Keratinocyte (primary cell): Measurements from ENCODE around the gene CABLES2. TPM values are rescaled to one million over a fixed set of nuclear protein-coding genes. Genes with fewer than 3 reads are reported as not detected.

Experiments
- DNase-seq: peaks from one replicate; pipeline ENCODE4 v3.0.0-alpha.2; 2011; ENCODE audit warnings: low read depth, missing footprints, low spot score
- FAIRE-seq: peaks from 2 replicates; lab custom pipeline; 2011; peaks lifted over from hg19 to GRCh38; lab: Jason Lieb, UNC
- H2AFZ ChIP-seq: 2 replicates; pipeline ENCODE4 v1.6.0; 2012; ENCODE audit warnings: low read length, control low read depth, inconsistent platforms; ENCODE audit not compliant: control insufficient read depth
- H3K27ac ChIP-seq: 2 replicates; pipeline ENCODE4 v1.5.1; 2011; ENCODE audit warnings: low read length; ENCODE audit not compliant: control insufficient read depth, insufficient read depth
- H3K27me3 ChIP-seq: 3 replicates; pipeline ENCODE4 v1.6.0; 2011; ENCODE audit warnings: low read length; ENCODE audit not compliant: control insufficient read depth, insufficient read depth; ENCODE audit errors: extremely low read depth
- H3K36me3 ChIP-seq, 2 experiments: 2 replicates in 1 of 2; 3 replicates in 1 of 2; pipeline ENCODE4 v1.5.1; 2011; ENCODE audit warnings: low read length in 2 of 2, mild to moderate bottlenecking in 1 of 2; ENCODE audit not compliant: control insufficient read depth in 2 of 2, insufficient read depth in 2 of 2; ENCODE audit errors: extremely low read depth in 1 of 2
- H3K4me1 ChIP-seq: 3 replicates; pipeline ENCODE4 v1.5.1; 2011; ENCODE audit warnings: low read length; ENCODE audit not compliant: control insufficient read depth, insufficient read depth; ENCODE audit errors: extremely low read depth
- H3K4me2 ChIP-seq: 3 replicates; pipeline ENCODE4 v1.6.0; 2011; ENCODE audit warnings: low read depth, low read length; ENCODE audit not compliant: control insufficient read depth, insufficient read depth; ENCODE audit errors: extremely low read depth
- H3K4me3 ChIP-seq, 3 experiments: fragments of 200-600 bp in 1 of 3; sonication (generic) in 1 of 3; 2 replicates in 2 of 3; 3 replicates in 1 of 3; pipeline ENCODE4 v1.5.1; 2011 to 2016; ENCODE audit warnings: low read length in 3 of 3, mild to moderate bottlenecking in 3 of 3, control low read depth in 2 of 3, inconsistent platforms in 1 of 3, low read depth in 1 of 3, mixed read lengths in 1 of 3, mixed run types in 1 of 3, moderate library complexity in 1 of 3; ENCODE audit not compliant: control insufficient read depth in 2 of 3, insufficient read depth in 2 of 3; ENCODE audit errors: extremely low read depth in 1 of 3
- H3K79me2 ChIP-seq: 2 replicates; pipeline ENCODE4 v1.6.0; 2012; ENCODE audit warnings: low read length; ENCODE audit not compliant: control insufficient read depth, insufficient read depth
- H3K9ac ChIP-seq: 3 replicates; pipeline ENCODE4 v1.6.0; 2011; ENCODE audit warnings: low read length; ENCODE audit not compliant: control insufficient read depth, insufficient read depth; ENCODE audit errors: extremely low read depth
- H3K9me1 ChIP-seq: 3 replicates; pipeline ENCODE4 v1.6.0; 2011; ENCODE audit warnings: low read length; ENCODE audit not compliant: control insufficient read depth, insufficient read depth; ENCODE audit errors: extremely low read depth
- H3K9me3 ChIP-seq: 2 replicates; pipeline ENCODE4 v1.5.1; 2012; ENCODE audit warnings: low read depth, low read length; ENCODE audit not compliant: control insufficient read depth
- H4K20me1 ChIP-seq: 3 replicates; pipeline ENCODE4 v1.6.0; 2011; ENCODE audit warnings: low read length; ENCODE audit not compliant: control insufficient read depth, insufficient read depth; ENCODE audit errors: extremely low read depth
- CTCF ChIP-seq, 3 experiments: IDR thresholded peaks in 1 of 3; conservative IDR thresholded peaks in 1 of 3; optimal IDR thresholded peaks in 1 of 3; 2 replicates in 2 of 3; 3 replicates in 1 of 3; pipeline versions ENCODE3 to v1.5.1; 2011; ENCODE audit warnings: low read length in 3 of 3, mild to moderate bottlenecking in 3 of 3, moderate library complexity in 2 of 3, control low read depth in 1 of 3, inconsistent platforms in 1 of 3; ENCODE audit not compliant: insufficient read depth in 2 of 3; ENCODE audit errors: extremely low read depth in 1 of 3
- EZH2 ChIP-seq: IDR thresholded peaks from one replicate; pipeline ENCODE4 v1.6.1; 2012; ENCODE audit warnings: inconsistent platforms, mild to moderate bottlenecking, low read length, moderate library complexity
- dilution Hi-C: fragments of 300-500 bp; cut with MboI; formaldehyde crosslinking; loops from one replicate; pipeline ENCODE4 v1.7.0; 2020; ENCODE audit warnings: low sequenced_read_pairs; ENCODE audit not compliant: extremely low pct_ligation_motif_present
- polyA plus RNA-seq, 5 experiments: library from polyadenylated mRNA; depleted of rRNA in 3 of 5; stranded (reverse) in 3 of 5; stranded (forward) in 1 of 5; unstranded in 1 of 5; fragments of >200 nt; gene quantifications; 1 replicate in 1 of 5; 2 replicates in 3 of 5; 3 replicates in 1 of 5; pipeline versions ENCODE4 v1.2.1 to v1.2.3, GENCODE V29; 2011 to 2012; ENCODE audit warnings: missing spikeins in 2 of 5, low read depth in 1 of 5, low replicate concordance in 1 of 5

CABLES2 gene
- polyA plus RNA-seq, 1 donor (not counting 4 experiments of a cell fraction or from before 2014, with no cell fraction given): 2.2 TPM

GRCh38 chr20:62398120-62398821, 8.8 kb downstream of the CABLES2 start:
- no peaks in the 10 kb centered on the region for H3K9me3 ChIP-seq
- no peaks in the 10 kb centered on the region for H3K4me1 ChIP-seq
- H3K79me2 ChIP-seq: no peaks in the 10 kb centered on the region
- H3K4me3 ChIP-seq: no peak overlapping the region
- DNase-seq (no peak), FAIRE-seq (no peak)
- H4K20me1 ChIP-seq: no peaks in the 10 kb centered on the region
- H3K4me2 ChIP-seq: no peak overlapping the region
- no peaks in the 10 kb centered on the region for H3K27me3 ChIP-seq
- H2AFZ ChIP-seq: no peak overlapping the region
- no peak for TF ChIP-seq CTCF (optimal IDR thresholded peaks at IDR 0.05 in 1 of 3, IDR thresholded peaks at IDR 0.05 in 1 of 3, conservative IDR thresholded peaks at IDR 0.05 in 1 of 3; ENCODE audit: extremely low read depth in 1 of 3, insufficient read depth in 2 of 3, low read length in 3 of 3)
- TF ChIP-seq EZH2: no peak
- H3K9ac ChIP-seq: no peak overlapping the region
- H3K27ac ChIP-seq: no peak overlapping the region
- no peaks in the 10 kb centered on the region for H3K9me1 ChIP-seq
- H3K36me3 ChIP-seq: peaks cover 4 to 5% of the 10 kb centered on the region in 2 experiments
- dilution Hi-C loops: no loop called here

- no peak overlapping the region for H2AFZ ChIP-seq
- dilution Hi-C loops: no loop called here
These were observed 10.5 kb downstream of the CABLES2 start for GRCh38 chr20:62396367-62397239.

More at GRCh38 chr20:62396367-62397239, 10.5 kb downstream of the CABLES2 start:
- Histone ChIP-seq H3K9ac (no peak overlapping the region), H3K4me1 (no peaks in the 10 kb centered on the region), H3K27me3 (no peaks in the 10 kb centered on the region), H3K9me1 (no peaks in the 10 kb centered on the region), H3K36me3 (peaks cover 5% of the 10 kb centered on the region in 2 experiments), H3K79me2 (no peaks in the 10 kb centered on the region), H3K9me3 (no peaks in the 10 kb centered on the region), H3K4me2 (no peak overlapping the region), H4K20me1 (no peaks in the 10 kb centered on the region), H3K27ac (no peak overlapping the region), H3K4me3 (no peak overlapping the region)
- TF ChIP-seq CTCF (optimal IDR thresholded peaks at IDR 0.05 in 1 of 3, IDR thresholded peaks at IDR 0.05 in 1 of 3, conservative IDR thresholded peaks at IDR 0.05 in 1 of 3; ENCODE audit: extremely low read depth in 1 of 3, insufficient read depth in 2 of 3, low read length in 3 of 3): no peak
- TF ChIP-seq EZH2: no peak
- DNase-seq (no peak), FAIRE-seq (no peak)
